Esophagus muscularis mucosa (tissue), 4 donors: ENCODE data around the gene TTBK2. TPM values are rescaled to one million over a fixed set of nuclear protein-coding genes. Genes with fewer than 3 reads are reported as not detected.
A peak's percentile ranks its signal among the peaks of the same experiment; 100 is the strongest.

ENCODE experiments used
- DNase-seq: peaks from one replicate; pipeline ENCODE4 v3.0.0-alpha.2; 2017; ENCODE audit errors: extremely low spot score
- H3K27ac ChIP-seq, 4 donors: fragments of 200-600 bp; sonication (generic); replicated peaks in 1 of 4; 1 replicate in 3 of 4; 2 replicates in 1 of 4; pipeline ENCODE4 v1.5.1; 2016 to 2019; ENCODE audit warnings: mild to moderate bottlenecking in 1 of 4
- H3K27me3 ChIP-seq, 4 donors: fragments of 200-600 bp; sonication (generic); one replicate each; pipeline versions ENCODE4 v1.5.1 to v1.6.0; 2016 to 2019
- H3K36me3 ChIP-seq, 4 donors: fragments of 200-600 bp; sonication (generic); one replicate each; pipeline ENCODE4 v1.5.1; 2016 to 2019
- H3K4me1 ChIP-seq, 4 donors: fragments of 200-600 bp; sonication (generic); one replicate each; pipeline ENCODE4 v1.5.1; 2016 to 2019
- H3K4me3 ChIP-seq, 4 donors: fragments of 200-600 bp; sonication (generic); 1 replicate in 2 of 4; 2 replicates in 2 of 4; pipeline ENCODE4 v1.5.1; 2016 to 2019; ENCODE audit warnings: mild to moderate bottlenecking in 4 of 4, moderate library complexity in 1 of 4
- H3K9me3 ChIP-seq, 4 donors: fragments of 200-600 bp; sonication (generic); 1 replicate in 3 of 4; 2 replicates in 1 of 4; pipeline ENCODE4 v1.5.1; 2016 to 2019
- EP300 ChIP-seq: sonication (generic); formaldehyde crosslinking; IDR thresholded peaks from one replicate; pipeline ENCODE4 v1.6.1; 2017; ENCODE audit warnings: antibody characterized with exemption
- POLR2A ChIP-seq: fragments of 450-650 bp; IDR thresholded peaks from one replicate; pipeline ENCODE4 v1.6.1; 2017; ENCODE audit warnings: antibody characterized with exemption, moderate library complexity, mild to moderate bottlenecking, low read depth
- POLR2AphosphoS5 ChIP-seq, 2 donors: sonication (generic); formaldehyde crosslinking; IDR thresholded peaks; one replicate each; pipeline ENCODE4 v1.6.1; 2017; ENCODE audit warnings: antibody characterized with exemption in 2 of 2
- WGBS: methylation state at CpG from one replicate; pipeline ENCODE4 v1.1.5; 2018; 5-methylcytosine and 5-hydroxymethylcytosine counted together
- intact Hi-C: fragments of 100-400 bp; cut with DNase I; formaldehyde crosslinking; loops from one replicate; pipeline ENCODE4 v1.15.1; 2023
- total RNA-seq, 4 donors: library from RNA; depleted of rRNA; stranded (reverse); fragments of >200 nt; gene quantifications; one replicate each; pipeline versions ENCODE4 v1.1.0 to v1.2.1, GENCODE V29; 2016
- TF ChIP-seq, protein P1 (sequence below), 3 experiments: fragments of 200-600 bp in 2 of 3; fragments of 450-650 bp in 1 of 3; sonication (generic) in 2 of 3; IDR thresholded peaks; one replicate each; pipeline ENCODE4 v1.5.1; 2017 to 2019; ENCODE audit warnings: antibody characterized with exemption in 3 of 3, mild to moderate bottlenecking in 2 of 3, moderate library complexity in 1 of 3

TTBK2 gene
- total RNA-seq, 4 donors from 2014 or later: 19.4 to 33.0 (median 25.1) TPM

DNA sequence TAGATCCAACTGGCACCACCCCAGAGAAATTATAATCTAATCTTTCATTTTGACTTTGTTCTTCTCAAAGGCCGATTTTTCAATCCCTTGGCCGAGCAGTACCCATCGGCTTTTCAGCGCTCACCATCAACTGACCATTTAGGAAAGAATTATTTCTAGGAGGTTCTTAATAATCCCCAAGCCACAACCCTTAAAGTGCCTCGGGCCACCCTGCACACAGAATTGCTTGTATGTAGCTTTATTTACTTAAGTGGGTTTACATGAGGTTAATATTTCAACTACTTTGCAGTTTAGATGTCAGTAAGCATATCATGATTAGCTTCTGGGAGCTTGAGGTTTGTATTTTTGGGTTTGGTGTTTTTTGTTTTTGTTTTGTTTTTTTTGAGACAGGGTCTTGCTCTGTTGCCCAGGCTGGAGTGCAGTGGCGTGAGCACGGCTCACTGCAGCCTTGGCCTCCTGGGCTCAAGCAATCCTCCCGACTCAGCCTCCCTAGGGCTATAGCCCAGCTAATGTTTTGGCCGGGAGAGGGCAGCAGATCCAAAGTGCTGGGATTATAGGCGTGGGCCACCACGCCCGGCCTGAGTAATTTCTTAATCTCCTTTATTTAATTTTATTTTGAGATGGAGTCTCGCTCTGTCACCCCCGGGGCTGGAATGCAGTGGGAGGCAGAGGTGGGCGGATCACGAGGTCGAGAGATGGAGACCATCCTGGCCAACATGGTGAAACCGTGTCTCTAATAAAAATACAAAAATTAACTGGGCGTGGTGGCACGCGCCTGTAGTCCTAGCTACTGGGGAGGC is 182.8 kb downstream of the TTBK2 start:
- 74% methylated on average over 21 of the region's 21 CpGs for WGBS
- no peak for TF ChIP-seq POLR2A
- TF ChIP-seq, protein P1, sequence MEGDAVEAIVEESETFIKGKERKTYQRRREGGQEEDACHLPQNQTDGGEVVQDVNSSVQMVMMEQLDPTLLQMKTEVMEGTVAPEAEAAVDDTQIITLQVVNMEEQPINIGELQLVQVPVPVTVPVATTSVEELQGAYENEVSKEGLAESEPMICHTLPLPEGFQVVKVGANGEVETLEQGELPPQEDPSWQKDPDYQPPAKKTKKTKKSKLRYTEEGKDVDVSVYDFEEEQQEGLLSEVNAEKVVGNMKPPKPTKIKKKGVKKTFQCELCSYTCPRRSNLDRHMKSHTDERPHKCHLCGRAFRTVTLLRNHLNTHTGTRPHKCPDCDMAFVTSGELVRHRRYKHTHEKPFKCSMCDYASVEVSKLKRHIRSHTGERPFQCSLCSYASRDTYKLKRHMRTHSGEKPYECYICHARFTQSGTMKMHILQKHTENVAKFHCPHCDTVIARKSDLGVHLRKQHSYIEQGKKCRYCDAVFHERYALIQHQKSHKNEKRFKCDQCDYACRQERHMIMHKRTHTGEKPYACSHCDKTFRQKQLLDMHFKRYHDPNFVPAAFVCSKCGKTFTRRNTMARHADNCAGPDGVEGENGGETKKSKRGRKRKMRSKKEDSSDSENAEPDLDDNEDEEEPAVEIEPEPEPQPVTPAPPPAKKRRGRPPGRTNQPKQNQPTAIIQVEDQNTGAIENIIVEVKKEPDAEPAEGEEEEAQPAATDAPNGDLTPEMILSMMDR (IDR thresholded peaks at IDR 0.05): no peak
- no peak for TF ChIP-seq EP300
- TF ChIP-seq POLR2AphosphoS5 (IDR thresholded peaks at IDR 0.05): no peak

DNA sequence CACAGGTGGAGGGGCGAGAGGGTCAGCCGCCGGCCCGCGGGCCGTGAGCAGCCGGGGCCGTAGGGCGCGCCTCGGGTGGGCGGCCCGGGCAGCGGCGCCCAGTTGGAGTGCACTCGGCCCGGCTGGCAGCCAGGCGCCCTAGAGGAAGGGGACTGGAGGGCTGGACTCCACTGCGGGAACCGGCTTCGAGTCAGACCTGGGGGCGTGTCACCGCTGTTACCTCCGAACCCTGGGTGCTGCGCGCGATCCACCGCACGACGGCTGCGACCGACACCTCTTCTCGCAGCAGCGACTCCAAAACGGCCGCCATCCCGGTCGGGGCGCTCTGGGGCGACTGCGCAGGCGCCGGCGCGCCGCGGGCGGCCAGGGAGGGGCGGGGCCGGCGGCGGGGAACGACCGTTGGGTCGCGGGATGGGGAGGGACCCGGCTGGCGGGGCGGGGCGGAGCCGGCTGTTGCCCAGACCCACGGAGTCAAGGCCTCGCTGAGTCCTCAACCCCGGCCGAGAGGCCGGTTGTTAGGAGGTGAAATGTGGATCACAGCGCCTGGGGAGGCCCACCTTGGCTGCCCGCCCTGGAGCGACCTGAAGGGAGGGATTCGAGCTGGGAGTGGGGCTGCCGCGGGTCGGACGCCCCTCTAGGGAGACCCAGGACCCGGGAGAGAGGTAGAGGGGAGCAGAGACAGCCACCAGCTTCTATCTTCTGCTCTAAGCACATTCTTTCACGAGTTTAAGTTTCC is 183.6 kb downstream of the TTBK2 start, which contains the start of gene CDAN1:
TSS of gene CDAN1 (minus strand) at position 336 of the 736 bp plus-strand sequence. CDS start at position 310, 26 bp downstream.
- H3K27ac ChIP-seq: peak within 1 kb of the TSS; percentile 89 to 93 (median 92)
- WGBS: under 1% methylated on average over 7 of the region's 76 CpGs
- H3K36me3 ChIP-seq: peaks cover 7 to 36% (median 27%) of the 10 kb centered on the region in 4 donors
- no peaks in the 10 kb centered on the region for H3K9me3 ChIP-seq
- peak; percentile 97 for DNase-seq
- no peaks in the 10 kb centered on the region for H3K27me3 ChIP-seq
- no peak for TF ChIP-seq EP300
- TF ChIP-seq, protein P1 (IDR thresholded peaks at IDR 0.05): peak in 2 of 3 experiments; percentile 13 to 33
- TF ChIP-seq POLR2A: no peak
- TF ChIP-seq POLR2AphosphoS5 (IDR thresholded peaks at IDR 0.05): peak; percentile 56 to 89
- H3K4me3 ChIP-seq: peak within 1 kb of the TSS; percentile 69 to 92 (median 86)
- intact Hi-C loops: loop anchor here (10.0 kb wide), 1 partner anchor 188 kb away; the partner anchor contains the start of gene TTBK2
- peaks cover 22 to 40% (median 29%) of the 10 kb centered on the region in 4 donors for H3K4me1 ChIP-seq

More for the DNA sequence above, 182.8 kb downstream of the TTBK2 start:
- peak overlapping the region; percentile 69 to 92 (median 86) for H3K4me3 ChIP-seq
- intact Hi-C loops: loop anchor here (10.0 kb wide), 1 partner anchor 187 kb away; the partner anchor contains the start of gene TTBK2
- H3K9me3 ChIP-seq: no peaks in the 10 kb centered on the region
- H3K27ac ChIP-seq: peak overlapping the region; percentile 89 to 93 (median 92)
- H3K27me3 ChIP-seq: no peaks in the 10 kb centered on the region
- H3K4me1 ChIP-seq: peaks cover 22 to 40% (median 29%) of the 10 kb centered on the region in 4 donors
- peaks cover 2 to 28% (median 19%) of the 10 kb centered on the region in 4 donors for H3K36me3 ChIP-seq
- no peak for DNase-seq

DNA sequence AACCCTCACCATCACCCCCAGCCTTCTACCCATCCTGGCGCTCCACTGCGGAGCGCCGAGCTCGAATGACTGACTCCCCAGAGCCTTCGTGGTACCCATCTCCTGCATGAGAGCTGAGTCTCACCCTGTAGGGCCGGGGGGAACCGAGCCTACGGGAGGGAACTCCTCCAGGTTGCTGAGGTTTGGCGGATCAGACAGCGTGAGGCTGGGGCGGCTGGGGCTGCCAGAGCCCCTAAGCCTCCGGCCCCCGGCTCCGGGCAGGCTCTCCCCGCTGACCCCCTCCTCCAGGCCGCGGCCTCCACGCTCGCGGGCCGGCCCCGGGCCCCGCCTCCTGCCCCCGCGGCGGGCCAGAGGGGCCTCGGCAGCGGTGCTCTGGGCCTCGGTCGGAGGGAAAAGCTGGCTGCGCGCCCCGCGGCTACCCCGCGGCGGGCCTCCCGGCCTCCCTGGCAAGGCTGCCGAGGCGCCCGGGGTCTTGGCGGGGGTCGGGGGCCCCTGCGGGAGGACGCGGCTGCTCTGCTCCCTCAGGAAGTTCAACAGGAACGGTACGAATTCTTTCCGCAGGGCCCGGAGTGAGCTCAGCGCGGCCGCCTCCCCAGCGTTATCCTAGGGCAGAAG is 184.3 kb downstream of the TTBK2 start:
- H3K4me3 ChIP-seq: peak overlapping the region; percentile 69 to 92 (median 86)
- no peaks in the 10 kb centered on the region for H3K9me3 ChIP-seq
- DNase-seq: no peak
- 6% methylated on average over 12 of the region's 55 CpGs for WGBS
- peak overlapping the region; percentile 89 to 93 (median 92) for H3K27ac ChIP-seq
- peaks cover 22 to 40% (median 29%) of the 10 kb centered on the region in 4 donors for H3K4me1 ChIP-seq
- peaks cover 14 to 43% (median 33%) of the 10 kb centered on the region in 4 donors for H3K36me3 ChIP-seq
- intact Hi-C loops: loop anchor here (10.0 kb wide), 1 partner anchor 189 kb away; the partner anchor contains the start of gene TTBK2
- no peaks in the 10 kb centered on the region for H3K27me3 ChIP-seq
- TF ChIP-seq EP300 (no peak), POLR2A (no peak), POLR2AphosphoS5 (IDR thresholded peaks at IDR 0.05) (no peak)
- TF ChIP-seq, protein P1 (IDR thresholded peaks at IDR 0.05): no peak

DNA sequence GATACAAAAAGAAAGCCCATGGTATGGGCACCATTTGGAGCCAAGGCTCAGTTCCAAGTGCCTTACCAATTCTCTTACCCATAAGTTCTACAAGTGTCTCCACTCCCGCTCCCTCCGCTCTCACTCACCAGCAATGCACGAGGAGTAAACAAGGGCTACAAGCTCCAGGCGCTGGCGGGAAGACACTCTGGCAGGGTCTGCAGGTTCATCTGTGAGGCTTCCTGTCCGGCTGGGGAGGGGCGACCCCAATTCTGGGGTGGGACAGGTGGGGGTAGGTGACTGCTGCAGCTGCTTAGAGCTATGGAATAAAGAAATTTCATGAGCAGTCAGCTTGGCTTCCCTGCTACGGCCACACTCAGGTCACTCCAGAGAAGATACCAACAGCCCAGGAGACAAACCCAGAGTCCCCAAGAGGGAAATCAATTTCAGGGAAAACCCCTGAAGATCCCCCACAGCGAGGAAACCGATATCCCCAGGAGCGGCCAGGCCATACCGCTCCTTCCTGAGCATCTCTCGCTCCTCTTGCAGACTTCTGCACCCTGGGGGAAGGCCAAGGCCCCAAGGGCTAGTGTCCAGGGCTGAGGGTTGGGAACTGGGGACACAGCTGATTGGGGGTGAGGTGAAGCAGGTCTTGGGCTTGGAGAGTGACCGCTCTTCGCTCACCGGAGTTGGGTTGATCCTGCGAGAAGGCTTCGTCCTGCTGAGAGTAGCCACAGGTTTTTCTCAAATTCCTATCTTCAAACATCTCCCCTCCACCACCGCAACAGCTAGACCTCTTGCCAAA is 185.0 kb downstream of the TTBK2 start:
- Histone ChIP-seq H3K9me3 (no peaks in the 10 kb centered on the region), H3K4me3 (peak overlapping the region; percentile 69 to 92 (median 86)), H3K4me1 (peaks cover 22 to 40% (median 29%) of the 10 kb centered on the region in 4 donors), H3K27me3 (no peaks in the 10 kb centered on the region), H3K36me3 (peaks cover 18 to 50% (median 40%) of the 10 kb centered on the region in 4 donors), H3K27ac (peak overlapping the region; percentile 89 to 93 (median 92))
- TF ChIP-seq EP300 (no peak), POLR2A (no peak), POLR2AphosphoS5 (IDR thresholded peaks at IDR 0.05) (no peak)
- TF ChIP-seq, protein P1 (IDR thresholded peaks at IDR 0.05): no peak
- intact Hi-C loops: loop anchor here (10.0 kb wide), 1 partner anchor 189 kb away; the partner anchor contains the start of gene TTBK2
- DNase-seq: no peak
- 69% methylated on average over 8 of the region's 19 CpGs for WGBS
